GM13977 (cell line): ENCODE data around the gene SETBP1.

ENCODE experiments used
- DNase-seq: peaks from one replicate; pipeline ENCODE4 v3.0.0; 2012; ENCODE audit warnings: low spot score
- CTCF ChIP-seq: IDR thresholded peaks from 2 replicates; pipeline ENCODE4 v1.5.1; 2012; ENCODE audit warnings: mild to moderate bottlenecking, control low read depth; ENCODE audit not compliant: insufficient read depth; ENCODE audit errors: extremely low read depth, missing control alignments
- in situ Hi-C: fragments of 300-500 bp; cut with MboI; formaldehyde crosslinking; loops from one replicate; pipeline ENCODE4 v1.12.0; 2022; ENCODE audit warnings: low sequenced_read_pairs, low pct_unique_long_range_greater_than_20kb, mixed read lengths, inconsistent platforms; ENCODE audit not compliant: unreplicated experiment

The SETBP1 gene

GRCh38 chr18:45061359-45061758 lies 380.7 kb downstream of the SETBP1 start:
- no peak for DNase-seq
- no peak for TF ChIP-seq CTCF
- in situ Hi-C loops: no loop called here

GRCh38 chr18:45063246-45064038 lies 382.8 kb downstream of the SETBP1 start:
- DNase-seq: no peak
- no peak for TF ChIP-seq CTCF
- in situ Hi-C loops: no loop called here

GRCh38 chr18:45066210-45066609 lies 385.5 kb downstream of the SETBP1 start:
- in situ Hi-C loops: no loop called here
- TF ChIP-seq CTCF: no peak

GRCh38 chr18:45066886-45067285 lies 386.2 kb downstream of the SETBP1 start:
- in situ Hi-C loops: no loop called here
- TF ChIP-seq CTCF: no peak
- DNase-seq: no peak

More at GRCh38 chr18:45066210-45066609, 385.5 kb downstream of the SETBP1 start:
- no peak for DNase-seq

GRCh38 chr18:45068400-45069094 lies 387.9 kb downstream of the SETBP1 start:
- in situ Hi-C loops: no loop called here
- no peak for TF ChIP-seq CTCF
- DNase-seq: no peak

GRCh38 chr18:45069546-45069945 lies 388.9 kb downstream of the SETBP1 start:
- in situ Hi-C loops: no loop called here
- no peak for TF ChIP-seq CTCF
- no peak for DNase-seq
